Esophagus (tissue), 2 donors: ENCODE measurements around the gene PLEKHG3. TPM values are rescaled to one million over a fixed set of nuclear protein-coding genes. Genes with fewer than 3 reads are reported as not detected.
A peak's percentile ranks its signal among the peaks of the same experiment; 100 is the strongest.
"Not testable (repeated sequence)": the region's sequence is repeated elsewhere in the genome, so short reads cannot be mapped to it uniquely, and the experiment has no call there.

ENCODE experiments used
- H3K27ac ChIP-seq, 2 donors: one replicate each; pipeline ENCODE4 v1.5.1; 2013; ENCODE audit warnings: low read depth in 2 of 2, mild to moderate bottlenecking in 2 of 2, inconsistent platforms in 1 of 2, low read length in 1 of 2, moderate library complexity in 1 of 2
- H3K27me3 ChIP-seq, 2 donors: one replicate each; pipeline ENCODE4 v1.6.1; 2013; ENCODE audit warnings: low read length in 2 of 2, control low read depth in 1 of 2, mild to moderate bottlenecking in 1 of 2; ENCODE audit not compliant: insufficient read depth in 2 of 2, control insufficient read depth in 1 of 2
- H3K36me3 ChIP-seq, 2 donors: one replicate each; pipeline ENCODE4 v1.6.1; 2013; ENCODE audit warnings: low read length in 1 of 2; ENCODE audit not compliant: control insufficient read depth in 2 of 2, insufficient read depth in 2 of 2
- H3K4me1 ChIP-seq, 2 donors: one replicate each; pipeline ENCODE4 v1.6.1; 2013; ENCODE audit warnings: low read length in 1 of 2; ENCODE audit not compliant: control insufficient read depth in 2 of 2, insufficient read depth in 2 of 2
- H3K4me3 ChIP-seq, 2 donors: one replicate each; pipeline ENCODE4 v1.5.1; 2013; ENCODE audit warnings: low read length in 2 of 2, mild to moderate bottlenecking in 2 of 2, low read depth in 1 of 2, moderate library complexity in 1 of 2
- H3K9me3 ChIP-seq, 2 donors: one replicate each; pipeline ENCODE4 v1.6.1; 2013; ENCODE audit warnings: mild to moderate bottlenecking in 2 of 2, low read depth in 1 of 2, low read length in 1 of 2, moderate library complexity in 1 of 2; ENCODE audit not compliant: control insufficient read depth in 2 of 2, insufficient read depth in 1 of 2
- WGBS, 2 donors: extraction: QIAGEN DNeasy Blood & Tissue Kit; methylation state at CpG; one replicate each; pipeline ENCODE4 v1.1.7; 2013; 5-methylcytosine and 5-hydroxymethylcytosine counted together
- polyA plus RNA-seq, 2 donors: library from polyadenylated mRNA; stranded (reverse); fragments of 200-250 nt; gene quantifications; one replicate each; pipeline ENCODE4 v1.2.3, GENCODE V29; 2013
- donor health status: healthy with polysubstance abuse.
- donor health status: Bipolar disorder and iron deficiency.

Gene PLEKHG3
- 10 to 100 TPM; 23.1 to 27.1 TPM for polyA plus RNA-seq

DNA sequence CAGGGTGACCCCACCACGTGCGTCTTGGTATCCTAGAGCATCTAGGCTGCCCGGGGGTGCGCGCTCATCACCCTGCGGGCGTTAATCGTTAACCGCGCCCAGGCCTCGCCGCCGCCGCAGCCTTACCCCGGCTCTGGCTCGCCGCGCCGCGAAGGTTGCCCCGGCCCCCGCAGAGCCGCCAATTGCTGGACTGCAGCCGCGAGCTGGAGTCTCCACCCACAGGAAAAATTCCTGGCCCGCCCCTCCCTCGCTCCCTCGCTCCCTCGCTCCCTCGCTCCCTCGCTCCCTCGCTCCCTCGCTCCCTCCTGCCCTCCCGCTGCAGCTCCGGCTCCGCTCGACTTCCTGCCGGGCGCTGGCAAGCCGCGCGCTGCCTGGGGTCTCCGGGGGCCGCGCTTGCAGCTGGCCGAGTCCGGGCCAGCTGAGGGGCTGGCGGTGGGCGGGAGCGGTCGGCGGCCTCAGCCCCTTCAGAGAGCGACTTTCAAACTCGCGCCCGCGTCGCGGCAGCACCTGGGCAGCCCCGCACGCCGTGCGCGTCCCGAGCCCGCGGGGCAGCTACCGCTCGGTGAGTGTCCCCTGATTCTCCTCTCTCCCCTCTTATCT, at the start of gene PLEKHG3:
TSS of gene PLEKHG3 (plus strand) at position 282 of the 600 bp plus-strand sequence. CDS start 23,208 bp downstream, outside the sequence.
- H3K4me1 ChIP-seq: peaks cover 7 to 33% of the 10 kb centered on the region in 2 donors

DNA sequence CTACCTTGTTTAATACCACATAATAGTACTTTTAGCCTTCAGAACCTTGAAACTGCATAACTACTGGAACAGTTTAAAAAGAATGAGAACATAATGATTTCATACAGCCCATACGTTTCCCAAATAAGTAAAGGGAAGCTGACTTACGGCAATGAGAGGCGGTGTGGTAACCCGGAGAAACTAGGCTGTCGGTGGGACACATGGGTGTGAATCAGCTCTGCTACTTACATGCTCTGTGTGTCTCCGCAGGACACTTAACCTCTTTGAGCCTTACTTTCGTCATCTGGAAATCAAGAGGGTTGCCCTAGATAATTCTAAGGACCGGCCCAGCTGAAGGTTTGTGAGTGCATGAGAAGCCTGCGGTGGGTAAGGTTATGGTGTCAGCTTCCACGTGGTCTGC, 49.3 kb upstream of the PLEKHG3 start:
- WGBS, 2 donors: 74 to 76% methylated on average over 10 of the region's 10 CpGs
- Histone ChIP-seq H3K4me1 (no peaks in the 10 kb centered on the region), H3K27me3 (no peaks in the 10 kb centered on the region), H3K36me3 (no peaks in the 10 kb centered on the region), H3K4me3 (no peak overlapping the region), H3K9me3 (no peaks in the 10 kb centered on the region), H3K27ac (peak overlapping the region; percentile 9 to 14)

More for the DNA sequence above, at the start of gene PLEKHG3:
- peak within 1 kb of the TSS; percentile 88 to 90 for H3K4me3 ChIP-seq
- peak within 1 kb of the TSS; percentile 84 to 91 for H3K27ac ChIP-seq
- H3K27me3 ChIP-seq: no peaks in the 10 kb centered on the region
- no peaks in the 10 kb centered on the region for H3K9me3 ChIP-seq
- no peaks in the 10 kb centered on the region for H3K36me3 ChIP-seq
- 0 to 1% methylated on average over 64 to 69 of the region's 69 CpGs for WGBS, 2 donors

DNA sequence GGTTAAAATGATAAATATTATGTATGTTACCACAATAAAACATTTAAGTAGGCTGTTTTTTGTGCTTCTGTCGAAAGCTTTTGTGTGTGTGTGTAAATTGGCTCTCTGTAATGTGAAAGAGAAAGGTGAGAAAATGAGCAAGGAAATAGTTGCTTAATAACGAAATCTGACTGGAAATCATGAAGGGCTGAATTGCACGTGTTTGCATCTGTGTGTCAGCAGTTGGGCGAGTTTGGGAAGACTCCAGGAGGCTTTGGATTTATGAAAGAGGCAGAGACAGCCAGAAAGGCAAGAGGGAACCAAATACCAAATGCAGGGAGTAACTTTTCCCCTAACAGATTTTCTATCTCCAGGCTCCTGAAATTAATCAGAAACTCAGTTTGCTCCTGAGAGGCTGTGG, 47.2 kb upstream of the PLEKHG3 start:
- Histone ChIP-seq H3K4me1 (no peaks in the 10 kb centered on the region), H3K27ac (no peak overlapping the region)
- WGBS, 2 donors: 22 to 49% methylated on average over 4 of the region's 4 CpGs

DNA sequence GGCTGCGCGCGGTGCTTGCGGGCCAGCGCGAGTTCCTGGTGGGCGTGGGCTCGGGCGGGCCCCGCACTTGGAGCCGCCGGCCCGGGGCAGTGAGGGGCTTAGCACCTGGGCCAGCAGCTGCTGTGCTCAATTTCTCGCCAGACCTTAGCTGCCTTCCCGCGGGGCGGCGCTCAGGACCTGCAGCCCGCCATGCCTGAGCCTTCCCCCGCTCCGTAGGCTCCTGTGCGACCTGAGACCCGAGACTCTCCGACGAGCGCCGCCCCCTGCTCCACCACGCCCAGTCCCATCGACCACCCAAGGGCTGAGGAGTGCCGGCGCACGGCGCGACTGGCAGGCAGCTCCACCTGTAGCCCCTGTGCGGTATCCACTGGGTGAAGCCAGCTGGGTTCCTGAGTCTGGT, 46.0 kb upstream of the PLEKHG3 start:
- Histone ChIP-seq H3K36me3 (no peaks in the 10 kb centered on the region), H3K9me3 (no peaks in the 10 kb centered on the region), H3K27me3 (no peaks in the 10 kb centered on the region), H3K4me3 (no peak overlapping the region), H3K4me1 (no peaks in the 10 kb centered on the region), H3K27ac (no peak overlapping the region)
- WGBS, 2 donors: 92 to 93% methylated on average over 33 to 35 of the region's 35 CpGs

More for the DNA sequence above, 47.2 kb upstream of the PLEKHG3 start:
- Histone ChIP-seq H3K27me3 (no peaks in the 10 kb centered on the region), H3K4me3 (no peak overlapping the region), H3K9me3 (no peaks in the 10 kb centered on the region), H3K36me3 (no peaks in the 10 kb centered on the region)

DNA sequence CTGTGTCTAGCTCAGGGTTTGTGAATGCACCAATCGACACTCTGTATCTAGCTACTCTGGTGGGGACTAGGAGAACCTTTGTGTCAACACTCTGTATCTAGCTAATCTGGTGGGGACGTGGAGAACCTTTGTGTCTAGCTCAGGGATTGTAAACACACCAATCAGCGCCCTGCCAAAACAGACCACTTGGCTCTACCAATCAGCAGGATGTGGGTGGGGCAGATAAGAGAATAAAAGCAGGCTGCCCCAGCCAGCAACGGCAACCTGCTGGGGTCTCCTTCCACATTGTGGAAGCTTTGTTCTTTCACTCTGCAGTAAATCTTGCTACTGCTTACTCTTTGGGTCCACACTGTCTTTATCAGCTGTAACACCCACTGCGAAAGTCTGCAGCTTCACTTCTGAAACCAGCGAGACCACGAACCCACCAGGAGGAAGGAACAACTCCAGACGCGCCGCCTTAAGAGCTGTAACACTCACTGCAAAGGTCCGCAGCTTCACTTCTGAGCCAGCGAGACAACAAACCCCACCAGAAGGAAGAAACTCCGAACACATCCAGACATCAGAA, 45.4 kb upstream of the PLEKHG3 start:
- not testable (repeated sequence) for H3K27ac ChIP-seq, H3K4me3 ChIP-seq, H3K9me3 ChIP-seq, H3K27me3 ChIP-seq, H3K36me3 ChIP-seq, H3K4me1 ChIP-seq
- WGBS, 2 donors: 75 to 79% methylated on average over 13 of the region's 13 CpGs

DNA sequence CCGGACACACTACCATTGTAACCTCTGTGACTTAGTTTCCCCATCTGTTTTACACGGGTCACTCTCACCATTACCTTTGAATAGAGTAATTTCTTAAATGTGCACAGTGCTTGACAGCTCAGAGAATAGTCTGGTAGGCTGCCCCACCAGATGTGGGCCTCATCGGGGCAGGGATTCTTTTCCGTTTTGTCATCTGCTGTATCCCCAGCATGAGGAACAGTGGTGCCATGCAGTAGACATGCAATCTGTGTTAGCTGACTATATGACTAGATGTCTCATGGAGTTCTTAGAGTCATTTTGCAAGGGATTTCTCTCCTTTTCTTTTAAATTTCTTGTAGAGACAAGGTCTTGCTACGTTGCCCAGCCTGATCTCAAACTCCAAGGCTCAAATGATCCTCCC, 44.9 kb upstream of the PLEKHG3 start:
- H3K36me3 ChIP-seq: no peaks in the 10 kb centered on the region
- no peak overlapping the region for H3K4me3 ChIP-seq
- H3K9me3 ChIP-seq: no peaks in the 10 kb centered on the region
- H3K27ac ChIP-seq: no peak overlapping the region
- WGBS, 2 donors: 86 to 92% methylated on average over 5 of the region's 5 CpGs
- no peaks in the 10 kb centered on the region for H3K27me3 ChIP-seq
- H3K4me1 ChIP-seq: no peaks in the 10 kb centered on the region

DNA sequence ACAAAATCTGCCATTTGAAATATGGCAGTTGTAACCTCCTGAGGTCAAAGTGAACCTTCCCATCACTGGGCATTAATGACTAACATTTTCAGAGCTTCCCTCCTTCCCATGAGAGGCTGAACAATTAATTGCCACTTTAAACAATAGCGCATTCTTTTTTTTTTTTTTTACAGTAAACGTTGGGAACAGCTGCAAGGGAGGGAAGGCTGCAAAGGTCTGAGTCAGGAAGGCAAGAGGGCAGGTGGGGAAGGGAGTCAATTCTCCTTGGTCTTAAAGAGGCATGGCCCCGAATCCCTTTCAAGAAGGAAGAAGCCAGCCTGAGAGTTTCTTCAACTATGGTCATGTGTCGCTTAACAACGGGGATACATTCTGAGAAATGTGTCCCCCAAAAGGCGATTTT, 41.0 kb upstream of the PLEKHG3 start:
- Histone ChIP-seq H3K27ac (no peak overlapping the region), H3K9me3 (no peaks in the 10 kb centered on the region), H3K36me3 (no peaks in the 10 kb centered on the region), H3K27me3 (no peaks in the 10 kb centered on the region), H3K4me3 (no peak overlapping the region), H3K4me1 (peaks cover 0 to 2% of the 10 kb centered on the region in 2 donors)
- WGBS, 2 donors: 70 to 76% methylated on average over 6 of the region's 6 CpGs

DNA sequence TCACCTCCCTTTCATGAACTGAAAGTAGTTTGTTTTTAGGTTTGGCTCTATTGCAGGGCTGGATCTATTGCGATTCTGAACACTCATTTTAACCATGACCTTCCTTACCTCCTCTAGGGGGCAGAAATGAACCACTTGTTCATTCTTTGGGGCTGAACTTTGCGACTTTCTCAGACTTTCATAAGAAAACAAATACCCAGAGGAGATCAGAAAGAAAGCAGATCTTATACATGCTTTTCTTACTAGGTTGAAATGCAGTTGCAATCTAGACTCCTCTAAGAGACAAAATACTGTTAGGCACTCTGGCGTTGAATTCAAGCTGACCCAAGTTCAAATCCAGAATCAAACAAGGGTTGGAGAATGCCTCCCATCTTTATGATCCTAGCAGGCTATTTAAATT, 32.6 kb upstream of the PLEKHG3 start:
- 9% methylated on average over 3 of the region's 3 CpGs for WGBS, 2 donors
- peaks cover 0 to 5% of the 10 kb centered on the region in 2 donors for H3K4me1 ChIP-seq

DNA sequence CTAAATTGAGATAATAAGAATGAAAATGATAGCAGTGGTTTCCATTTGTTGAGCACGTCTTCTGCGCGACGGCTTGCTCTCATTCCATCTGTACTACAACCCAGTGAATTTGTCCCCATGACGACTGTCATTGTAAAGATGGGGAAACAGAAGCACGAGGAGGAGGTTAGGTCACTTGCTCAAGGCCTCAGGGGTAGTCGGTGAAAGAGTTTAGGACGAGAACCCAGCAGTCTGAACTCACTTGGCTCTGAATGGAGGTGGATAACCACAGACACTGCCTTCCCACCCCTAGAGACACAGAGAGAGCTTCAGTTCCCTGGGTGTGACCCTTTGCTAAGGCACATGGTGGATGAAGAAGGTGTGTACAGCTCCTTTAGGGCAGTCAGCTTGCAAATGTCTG, 30.9 kb upstream of the PLEKHG3 start:
- peaks cover 0 to 3% of the 10 kb centered on the region in 2 donors for H3K4me1 ChIP-seq
- no peak overlapping the region for H3K4me3 ChIP-seq
- no peaks in the 10 kb centered on the region for H3K36me3 ChIP-seq
- WGBS, 2 donors: 88 to 90% methylated on average over 8 of the region's 8 CpGs
- no peaks in the 10 kb centered on the region for H3K27me3 ChIP-seq
- H3K27ac ChIP-seq: peak overlapping the region; percentile 44 to 78
- no peaks in the 10 kb centered on the region for H3K9me3 ChIP-seq

More for the DNA sequence above, 32.6 kb upstream of the PLEKHG3 start:
- Histone ChIP-seq H3K27me3 (no peaks in the 10 kb centered on the region), H3K9me3 (no peaks in the 10 kb centered on the region), H3K4me3 (no peak overlapping the region), H3K36me3 (no peaks in the 10 kb centered on the region), H3K27ac (no peak overlapping the region)

DNA sequence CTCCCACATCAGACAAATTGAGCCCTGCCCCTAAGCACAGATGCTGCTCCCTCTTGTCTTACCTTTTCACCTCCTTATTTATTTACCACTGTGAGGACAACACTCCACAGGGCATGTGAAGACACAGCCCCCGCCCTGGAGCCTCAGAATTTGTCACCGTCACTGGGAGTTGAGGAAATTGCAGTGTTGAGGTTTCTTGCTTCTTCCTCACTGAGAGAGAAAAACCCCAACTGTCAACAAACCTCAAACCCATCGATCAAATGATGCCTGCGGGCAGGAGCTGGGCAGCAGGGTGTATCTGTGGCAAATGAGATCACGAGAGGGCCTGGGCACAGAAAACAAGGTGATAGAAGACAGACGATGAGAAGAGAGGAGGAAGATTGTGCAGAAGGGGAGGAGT, 30.5 kb upstream of the PLEKHG3 start:
- no peak overlapping the region for H3K4me3 ChIP-seq
- H3K9me3 ChIP-seq: no peaks in the 10 kb centered on the region
- no peaks in the 10 kb centered on the region for H3K27me3 ChIP-seq
- H3K36me3 ChIP-seq: no peaks in the 10 kb centered on the region
- H3K4me1 ChIP-seq: peaks cover 0 to 3% of the 10 kb centered on the region in 2 donors
- peak overlapping the region; percentile 44 to 78 for H3K27ac ChIP-seq
- WGBS, 2 donors: 29 to 46% methylated on average over 6 of the region's 6 CpGs
